B cell (primary cell): Measurements from ENCODE around the gene ACTR5. TPM values are rescaled to one million over a fixed set of nuclear protein-coding genes. Genes with fewer than 3 reads are reported as not detected.
A peak's percentile ranks its signal among the peaks of the same experiment; 100 is the strongest.

ENCODE experiments used
- ATAC-seq: fragments of 200-7000 bp; cut with Tn5 transposase; one replicate; pipeline ENCODE4 v1.10.0; 2021; ENCODE audit warnings: low read depth, mild to moderate bottlenecking, moderate number of reproducible peaks, moderate library complexity
- CTCF ChIA-PET: fragments of 350-600 bp; sonication (Branson Sonifier 250); formaldehyde crosslinking; loops from one replicate; lab custom pipeline; 2021; ENCODE audit warnings: antibody characterized with exemption, inconsistent platforms; lab: Charles Lee
- POLR2A ChIA-PET: fragments of 350-600 bp; sonication (Branson Sonifier 250); formaldehyde crosslinking; loops from one replicate; lab custom pipeline; 2021; ENCODE audit warnings: antibody characterized with exemption; lab: Charles Lee
- DNase-seq: peaks from one replicate; pipeline ENCODE4 v3.0.0; 2013
- H2AFZ ChIP-seq: 2 replicates; pipeline ENCODE4 v1.6.1; 2012; ENCODE audit warnings: mild to moderate bottlenecking, low read depth, low read length; ENCODE audit not compliant: insufficient read depth, poor library complexity, severe bottlenecking
- H3K27ac ChIP-seq, 2 donors: 1 replicate in 1 of 2; 2 replicates in 1 of 2; pipeline ENCODE4 v1.5.1; 2012 to 2013; ENCODE audit warnings: low read length in 2 of 2, mild to moderate bottlenecking in 2 of 2, moderate library complexity in 1 of 2
- H3K27me3 ChIP-seq, 4 experiments: fragments of 200-600 bp in 1 of 4; sonication (generic) in 1 of 4; replicated peaks in 1 of 4; 1 replicate in 2 of 4; 2 replicates in 2 of 4; pipeline versions ENCODE4 v1.6.1 to v1.7.0; 2013 to 2016; ENCODE audit warnings: low read length in 3 of 4, mild to moderate bottlenecking in 2 of 4, mixed read lengths in 1 of 4, moderate library complexity in 1 of 4; ENCODE audit not compliant: insufficient read depth in 4 of 4, control insufficient read depth in 3 of 4; ENCODE audit errors: control extremely low read depth in 1 of 4
- H3K36me3 ChIP-seq, 2 experiments: replicated peaks in 1 of 2; 1 replicate in 1 of 2; 2 replicates in 1 of 2; pipeline versions ENCODE4 v1.6.1 to v1.7.1; 2013; ENCODE audit warnings: low read length in 1 of 2; ENCODE audit not compliant: insufficient read depth in 2 of 2, control insufficient read depth in 1 of 2; ENCODE audit errors: control extremely low read depth in 1 of 2, extremely low read depth in 1 of 2
- H3K4me1 ChIP-seq, 2 donors: fragments of 200-600 bp in 1 of 2; sonication (generic) in 1 of 2; 1 replicate in 1 of 2; 2 replicates in 1 of 2; pipeline versions ENCODE4 v1.5.1 to v1.6.1; 2013 to 2017; ENCODE audit warnings: low read length in 2 of 2; ENCODE audit not compliant: control insufficient read depth in 2 of 2, insufficient read depth in 2 of 2
- H3K4me2 ChIP-seq: replicated peaks from 2 replicates; pipeline ENCODE3; 2012; ENCODE audit warnings: mild to moderate bottlenecking, low read depth, low read length; ENCODE audit not compliant: poor library complexity, severe bottlenecking
- H3K4me3 ChIP-seq, 5 experiments: fragments of 200-600 bp in 1 of 5; sonication (generic) in 1 of 5; 1 replicate in 3 of 5; 2 replicates in 2 of 5; pipeline versions ENCODE4 v1.5.1 to v1.7.0; 2011 to 2016; ENCODE audit warnings: low read length in 4 of 5, mild to moderate bottlenecking in 4 of 5, low read depth in 2 of 5, control low read depth in 1 of 5, moderate library complexity in 1 of 5; ENCODE audit not compliant: insufficient read depth in 1 of 5; ENCODE audit errors: control extremely low read depth in 1 of 5, extremely low read depth in 1 of 5
- H3K79me2 ChIP-seq: fragments of 200-600 bp; sonication (generic); one replicate; pipeline ENCODE4 v1.6.0; 2016; ENCODE audit warnings: low read length; ENCODE audit not compliant: control insufficient read depth, insufficient read depth
- H3K9ac ChIP-seq: fragments of 200-600 bp; sonication (generic); 2 replicates; pipeline ENCODE4 v1.6.1; 2017; ENCODE audit warnings: mild to moderate bottlenecking, low read length, moderate library complexity
- H3K9me3 ChIP-seq, 3 donors: one replicate each; pipeline versions ENCODE4 v1.6.1 to v1.7.1; 2013; ENCODE audit warnings: low read length in 2 of 3; ENCODE audit not compliant: control insufficient read depth in 2 of 3, insufficient read depth in 1 of 3; ENCODE audit errors: control extremely low read depth in 1 of 3
- H4K20me1 ChIP-seq: 2 replicates; pipeline ENCODE4 v1.6.0; 2012; ENCODE audit warnings: mild to moderate bottlenecking, low read length; ENCODE audit not compliant: insufficient read depth, control insufficient read depth, poor library complexity, severe bottlenecking
- H3K27ac Mint-ChIP-seq: one replicate; pipeline ENCODE4 v1.8.0; 2021; ENCODE audit warnings: mixed read lengths
- H3K27me3 Mint-ChIP-seq: one replicate; pipeline ENCODE4 v1.8.0; 2021; ENCODE audit warnings: mixed read lengths
- H3K4me1 Mint-ChIP-seq: one replicate; pipeline ENCODE4 v1.8.0; 2021; ENCODE audit warnings: mixed read lengths
- H3K4me3 Mint-ChIP-seq: one replicate; pipeline ENCODE4 v1.8.0; 2021; ENCODE audit warnings: mixed read lengths
- H3K9me3 Mint-ChIP-seq: one replicate; pipeline ENCODE4 v1.8.0; 2022; ENCODE audit warnings: mixed read lengths; ENCODE audit not compliant: insufficient read depth
- CTCF ChIP-seq: fragments of 200-600 bp; IDR thresholded peaks from one replicate; pipeline ENCODE4 v1.8.0; 2022; ENCODE audit warnings: antibody characterized with exemption, mild to moderate bottlenecking
- EZH2 ChIP-seq: IDR thresholded peaks from 2 replicates; pipeline ENCODE4 v1.6.1; 2012; ENCODE audit warnings: borderline replicate concordance, low read depth, mild to moderate bottlenecking, moderate library complexity, low read length; ENCODE audit not compliant: insufficient read depth, poor library complexity, severe bottlenecking
- WGBS: methylation state at CpG from one replicate; pipeline ENCODE4 v1.1.5; 2013; ENCODE audit warnings: missing lambda C conversion rate; ENCODE audit not compliant: insufficient coverage; 5-methylcytosine and 5-hydroxymethylcytosine counted together
- intact Hi-C: fragments of 100-400 bp; cut with micrococcal nuclease; formaldehyde crosslinking; loops from one replicate; pipeline ENCODE4 v1.10.0; 2022
- polyA plus RNA-seq: library from polyadenylated mRNA; depleted of rRNA; stranded (reverse); fragments of >200 nt; gene quantifications from 2 replicates; pipeline ENCODE4 v1.2.3, GENCODE V29; 2012
- total RNA-seq, 2 donors: library from RNA; stranded (reverse); fragments of 120-200 nt in 1 of 2; gene quantifications; 1 replicate in 1 of 2; 2 replicates in 1 of 2; pipeline versions ENCODE4 v1.2.3 to v1.2.4, GENCODE V29; 2013 to 2022

Gene ACTR5
- total and polyA plus RNA-seq, 2 donors (not counting 1 experiment from before 2014, with no cell fraction given): 15.4 to 18.0 TPM

- POLR2A ChIA-PET: interaction anchor here (0.6 to 1.2 kb wide), 2 partner anchors 117 to 237 kb away, joined by 3 to 5 read pairs; partner anchors contain the start of gene DHX35
- peak; percentile 60 for DNase-seq
- intact Hi-C loops: loop anchor here (5.0 kb wide), 1 partner anchor 237 kb away; the partner anchor contains the start of gene DHX35
- Histone ChIP-seq H3K36me3 (no peaks in the 10 kb centered on the region), H4K20me1 (no peaks in the 10 kb centered on the region), H3K9me3 (peaks cover 0 to 70% (median 21%) of the 10 kb centered on the region in 3 donors), H3K4me1 (peaks cover 77 to 78% of the 10 kb centered on the region in 2 donors), H3K27ac (no peak overlapping the region), H2AFZ (no peak overlapping the region), H3K4me3 (peak overlapping the region in 1 of 5 experiments; percentile 23), H3K9ac (no peak overlapping the region), H3K4me2 (peak overlapping the region; percentile 71), H3K27me3 (peaks cover 0 to 98% (median 85%) of the 10 kb centered on the region in 4 experiments), H3K79me2 (no peaks in the 10 kb centered on the region)
- CTCF ChIA-PET: interaction anchor here (0.5 to 3.3 kb wide), 8 partner anchors 26 to 237 kb away, joined by 3 to 27 read pairs (median 4); partner anchors contain the start of gene DHX35
- Mint-ChIP-seq H3K4me1 (peaks cover 64% of the 10 kb centered on the region), H3K27me3 (peaks cover 84% of the 10 kb centered on the region), H3K9me3 (peaks cover 2% of the 10 kb centered on the region), H3K27ac (peak overlapping the region; percentile 80), H3K4me3 (peak overlapping the region; percentile 76)
- WGBS: 7% methylated on average over 19 of the region's 35 CpGs
- no peak for ATAC-seq
- TF ChIP-seq EZH2: no peak
- no peak for TF ChIP-seq CTCF
Observed at GRCh38 chr20:38725148-38725901, 22.9 kb upstream of the ACTR5 start.
